ENCODE measurements around the gene INHBC.
A peak's percentile ranks its signal among the peaks of the same experiment; 100 is the strongest.
"Not testable (repeated sequence)": the region's sequence is repeated elsewhere in the genome, so short reads cannot be mapped to it uniquely, and the experiment has no call there.

Gene INHBC

DNA sequence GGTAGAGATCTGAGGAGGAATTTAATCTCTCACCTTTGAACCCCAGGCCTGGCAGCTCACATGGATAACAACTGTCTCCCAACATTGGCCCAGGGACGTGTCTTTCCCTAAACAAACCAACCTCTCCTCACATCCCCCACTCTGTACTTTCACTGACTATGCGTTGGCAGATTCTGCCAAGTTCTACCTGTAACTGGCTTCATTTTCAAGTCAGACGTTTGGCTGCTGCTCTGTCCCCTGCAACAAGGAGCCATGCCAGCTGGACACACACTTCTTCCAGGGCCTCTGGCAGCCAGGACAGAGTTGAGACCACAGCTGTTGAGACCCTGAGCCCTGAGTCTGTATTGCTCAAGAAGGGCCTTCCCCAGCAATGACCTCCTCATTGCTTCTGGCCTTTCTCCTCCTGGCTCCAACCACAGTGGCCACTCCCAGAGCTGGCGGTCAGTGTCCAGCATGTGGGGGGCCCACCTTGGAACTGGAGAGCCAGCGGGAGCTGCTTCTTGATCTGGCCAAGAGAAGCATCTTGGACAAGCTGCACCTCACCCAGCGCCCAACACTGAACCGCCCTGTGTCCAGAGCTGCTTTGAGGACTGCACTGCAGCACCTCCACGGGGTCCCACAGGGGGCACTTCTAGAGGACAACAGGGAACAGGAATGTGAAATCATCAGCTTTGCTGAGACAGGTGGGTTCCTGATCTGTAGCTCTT lies at the start of gene INHBC:
INHBC (plus strand) TSS at position 268 of the 707 bp plus-strand sequence; CDS start at position 371, 103 bp downstream.
- no peak for DNase-seq (ENCODE audit: low spot score)

- no peak for DNase-seq (ENCODE audit: low spot score)
Observed at GRCh38 chr12:57385586-57385985, 49.0 kb upstream of the INHBC start.

DNA sequence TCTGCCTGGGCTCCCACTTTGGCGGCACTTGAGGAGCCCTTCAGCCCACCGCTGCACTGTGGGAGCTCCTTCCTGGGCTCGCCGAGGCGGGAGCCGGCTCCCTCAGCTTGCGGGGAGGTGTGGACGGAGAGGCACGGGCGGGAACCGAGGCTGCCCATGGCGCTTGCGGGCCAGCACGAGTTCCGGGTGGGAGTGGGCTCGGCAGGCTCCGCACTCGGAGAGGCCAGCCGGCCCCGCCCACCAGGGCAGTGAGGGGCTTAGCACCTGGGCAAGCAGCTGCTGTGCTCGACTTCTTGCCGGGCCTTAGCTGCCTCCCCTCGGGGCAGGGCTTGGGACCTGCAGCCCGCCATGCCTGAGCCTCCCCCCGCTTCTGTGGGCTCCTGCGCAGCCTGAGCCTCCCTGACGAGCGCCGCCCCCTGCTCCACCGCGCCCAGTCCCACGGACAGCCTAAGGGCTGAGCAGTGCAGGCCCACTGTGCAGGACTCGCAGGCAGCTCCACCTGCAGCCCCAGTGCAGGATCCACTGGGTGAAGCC lies 48.3 kb upstream of the INHBC start:
- DNase-seq (ENCODE audit: low spot score), result no peak

DNA sequence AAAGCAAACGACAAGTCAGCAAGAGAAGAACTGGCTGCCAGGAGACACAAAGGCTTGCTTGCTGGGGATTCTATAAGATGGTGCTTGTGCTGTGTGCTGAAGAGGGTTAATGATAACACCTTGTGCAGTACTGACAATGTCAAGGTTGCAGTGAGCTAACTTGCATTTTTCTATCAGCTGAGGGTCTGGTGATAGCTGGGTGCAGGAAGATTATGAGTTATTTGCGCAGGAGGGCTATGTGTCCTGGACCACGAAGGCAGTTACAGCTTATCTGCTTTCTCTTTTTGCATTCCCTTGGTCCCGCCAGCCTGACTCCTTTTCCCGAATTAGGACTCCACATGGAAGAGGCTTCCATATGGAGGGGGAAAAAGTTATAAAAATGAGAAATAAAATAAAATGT lies 46.2 kb upstream of the INHBC start:
- DNase-seq (ENCODE audit: low spot score), result no peak

DNA sequence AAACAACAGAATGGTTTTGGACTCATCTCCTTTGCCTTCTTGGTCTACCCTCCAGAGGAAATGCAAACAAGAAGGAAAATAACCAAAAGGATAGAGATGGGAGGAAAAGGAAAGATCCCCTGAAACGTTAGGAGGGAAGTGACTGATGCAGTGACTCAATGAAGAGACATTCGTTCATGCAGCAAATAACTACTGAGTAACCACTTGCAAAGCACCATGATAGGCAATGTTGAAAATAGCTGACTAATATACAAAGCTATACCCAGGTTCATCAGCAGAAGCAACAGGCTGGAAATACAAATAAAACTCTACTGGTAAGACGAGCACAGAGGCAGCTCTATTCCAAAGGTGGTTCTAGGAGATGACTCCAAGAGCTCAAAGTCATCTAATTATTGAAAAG lies 45.6 kb upstream of the INHBC start:
- peak; percentile 78 for DNase-seq (ENCODE audit: low spot score)

- DNase-seq (ENCODE audit: low spot score), result no peak
Observed at GRCh38 chr12:57390174-57390573, 44.4 kb upstream of the INHBC start.

DNA sequence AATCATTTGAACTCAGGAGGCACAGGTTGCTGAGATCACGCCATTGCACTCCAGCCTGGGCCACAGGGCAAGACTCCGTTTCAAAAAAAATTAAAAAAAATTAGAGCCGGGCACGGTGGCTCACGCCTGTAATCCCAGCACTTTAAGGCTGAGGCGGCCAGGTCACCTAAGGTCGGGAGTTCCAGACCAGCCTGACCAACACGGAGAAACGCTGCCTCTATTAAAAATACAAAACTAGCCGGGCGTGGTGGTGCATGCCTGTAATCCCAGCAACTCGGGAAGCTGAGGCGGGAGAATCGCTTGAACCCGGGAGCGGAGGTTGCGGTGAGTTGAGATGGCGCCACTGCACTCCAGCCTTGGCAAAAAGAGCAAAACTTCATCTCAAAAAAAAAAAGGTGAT lies 39.5 kb upstream of the INHBC start:
- DNase-seq (ENCODE audit: low spot score), result no peak

- no peak for DNase-seq (ENCODE audit: low spot score)
Observed at GRCh38 chr12:57397441-57397840, 37.1 kb upstream of the INHBC start.

GRCh38 chr12:57399718-57400463 lies 34.7 kb upstream of the INHBC start:
- not testable (repeated sequence) for DNase-seq (ENCODE audit: low spot score)

- no peak for DNase-seq (ENCODE audit: low spot score)
Observed at GRCh38 chr12:57401165-57401564, 33.4 kb upstream of the INHBC start.

GRCh38 chr12:57402156-57402555 lies 32.4 kb upstream of the INHBC start:
- DNase-seq (ENCODE audit: low spot score), result not testable (repeated sequence)

GRCh38 chr12:57404966-57405640 lies 29.5 kb upstream of the INHBC start:
- no peak for DNase-seq (ENCODE audit: low spot score)

DNA sequence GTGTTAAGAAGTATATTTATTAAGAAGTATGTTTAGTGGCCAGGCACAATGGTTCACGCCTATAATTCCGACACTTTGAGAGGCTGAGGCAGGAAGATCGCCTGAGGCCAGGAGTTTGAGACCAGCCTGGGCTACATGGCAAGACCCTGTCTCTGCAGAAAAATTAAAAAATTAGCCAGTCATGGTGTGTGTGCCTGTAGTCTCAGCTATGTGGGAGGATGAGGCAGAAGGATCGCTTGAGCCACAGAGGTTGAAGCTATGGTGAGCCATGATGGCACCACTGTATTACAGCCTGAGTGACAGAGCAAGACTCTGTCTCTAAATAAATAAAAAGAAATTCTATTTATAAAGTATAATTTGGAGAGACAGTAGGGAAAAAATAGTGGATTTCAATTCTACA lies 24.1 kb upstream of the INHBC start:
- DNase-seq (ENCODE audit: low spot score), result no peak

DNA sequence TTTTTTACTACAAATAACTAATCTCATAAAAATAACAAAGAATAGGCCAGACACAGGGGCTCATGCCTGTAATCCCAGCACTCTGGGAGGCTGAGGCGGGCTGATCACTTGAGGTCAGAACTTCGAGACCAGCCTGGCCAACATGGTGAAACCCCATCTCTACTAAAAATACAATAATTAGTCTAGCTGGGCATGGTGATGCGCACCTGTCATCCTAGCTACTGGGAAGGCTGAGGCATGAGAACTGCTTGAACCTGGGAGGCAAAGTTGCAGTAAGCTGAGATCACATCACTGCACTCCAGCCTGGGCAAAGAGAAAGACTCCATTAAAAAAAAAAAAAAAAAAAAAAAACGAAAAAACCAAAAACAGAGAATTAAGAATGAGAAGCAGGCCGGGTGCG lies 20.4 kb upstream of the INHBC start:
- not testable (repeated sequence) for DNase-seq (ENCODE audit: low spot score)

DNA sequence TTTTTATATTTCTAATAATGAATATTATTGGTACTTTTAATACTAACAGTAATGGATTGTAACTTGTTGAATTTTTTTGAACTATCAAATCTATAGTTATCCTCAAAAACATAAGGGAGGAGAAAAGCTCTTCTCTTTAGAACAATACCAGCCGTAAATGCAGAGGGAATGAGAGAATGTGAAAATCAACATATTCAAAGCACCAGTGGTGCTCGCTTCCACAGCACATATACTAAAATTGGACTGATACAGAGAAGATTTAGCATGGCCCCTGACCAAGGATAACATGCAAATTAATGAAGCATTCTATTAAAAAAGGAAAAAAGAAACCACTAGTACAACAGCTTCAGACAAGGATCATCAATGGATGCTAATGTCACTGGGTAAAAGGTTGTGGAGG lies 19.5 kb upstream of the INHBC start:
- no peak for DNase-seq (ENCODE audit: low spot score)

GRCh38 chr12:57416039-57416996 lies 18.3 kb upstream of the INHBC start:
- peak; percentile 13 for DNase-seq (ENCODE audit: low spot score)

GRCh38 chr12:57418255-57418654 lies 16.3 kb upstream of the INHBC start:
- DNase-seq (ENCODE audit: low spot score), result no peak

DNA sequence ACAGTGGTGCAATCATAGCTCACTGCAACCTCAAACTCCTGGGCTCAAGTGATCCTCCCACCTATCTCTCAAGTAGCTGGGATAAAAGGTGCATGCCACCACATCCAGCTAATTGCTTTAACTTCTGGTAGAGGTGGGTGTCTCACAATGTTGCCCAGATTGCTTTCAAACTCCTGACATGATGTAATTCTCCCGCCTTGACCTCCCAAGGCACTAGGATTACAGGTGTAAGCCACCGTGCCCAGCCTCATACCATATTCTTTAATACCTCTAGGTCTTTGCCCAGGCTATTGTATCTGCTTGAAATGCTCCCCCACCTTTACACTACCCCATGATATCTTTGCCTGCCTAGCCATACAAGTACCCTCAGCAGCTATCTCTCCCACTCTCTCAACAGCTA lies 15.1 kb upstream of the INHBC start:
- DNase-seq (ENCODE audit: low spot score), result no peak

DNA sequence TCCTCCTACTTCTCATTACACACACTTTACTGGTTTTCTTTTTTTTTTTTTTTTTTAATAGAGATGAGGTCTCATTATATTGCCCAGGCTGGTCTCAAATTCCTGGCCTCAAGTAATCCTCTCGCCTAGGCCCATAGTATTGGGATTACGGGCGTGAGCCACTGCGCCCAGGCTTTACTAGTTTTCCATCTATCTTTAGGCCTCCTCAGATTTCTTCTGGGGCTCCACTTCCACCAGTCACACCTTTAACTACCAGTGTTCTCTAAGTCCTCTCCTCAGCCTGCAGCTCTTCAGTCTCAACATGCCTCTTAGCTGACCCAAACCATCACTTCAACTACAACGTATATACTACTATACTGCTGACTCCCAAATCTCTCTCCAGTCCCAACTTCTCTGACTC lies 14.1 kb upstream of the INHBC start:
- DNase-seq (ENCODE audit: low spot score), result no peak

DNA sequence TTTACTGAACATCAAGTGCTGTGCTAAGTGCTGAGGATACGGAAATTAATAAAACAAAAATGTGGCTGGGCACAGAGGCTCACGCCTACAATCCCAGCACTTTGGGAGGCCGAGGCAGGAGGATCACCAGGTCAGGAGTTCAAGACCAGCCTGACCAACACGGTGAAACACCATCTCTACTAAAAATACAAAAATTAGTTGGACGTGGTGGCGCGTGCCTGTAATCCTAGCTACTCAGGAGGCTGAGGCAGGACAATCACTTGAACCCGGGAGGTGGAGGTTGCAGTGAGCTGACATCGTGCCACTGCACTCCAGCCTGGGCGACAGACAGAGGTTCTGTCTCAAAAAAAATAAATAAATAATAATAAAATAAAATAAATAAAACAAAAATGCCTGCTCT lies 7.6 kb upstream of the INHBC start:
- DNase-seq (ENCODE audit: low spot score), result not testable (repeated sequence)

GRCh38 chr12:57428965-57429364 lies 5.6 kb upstream of the INHBC start:
- no peak for DNase-seq (ENCODE audit: low spot score)

All from AG20443 (cell line).